Measurements from ENCODE around the gene SETD4. TPM values are rescaled to one million over a fixed set of nuclear protein-coding genes. Genes with fewer than 3 reads are reported as not detected.

Gene SETD4
- total RNA-seq, 1 donor, result 15.9 TPM

DNA sequence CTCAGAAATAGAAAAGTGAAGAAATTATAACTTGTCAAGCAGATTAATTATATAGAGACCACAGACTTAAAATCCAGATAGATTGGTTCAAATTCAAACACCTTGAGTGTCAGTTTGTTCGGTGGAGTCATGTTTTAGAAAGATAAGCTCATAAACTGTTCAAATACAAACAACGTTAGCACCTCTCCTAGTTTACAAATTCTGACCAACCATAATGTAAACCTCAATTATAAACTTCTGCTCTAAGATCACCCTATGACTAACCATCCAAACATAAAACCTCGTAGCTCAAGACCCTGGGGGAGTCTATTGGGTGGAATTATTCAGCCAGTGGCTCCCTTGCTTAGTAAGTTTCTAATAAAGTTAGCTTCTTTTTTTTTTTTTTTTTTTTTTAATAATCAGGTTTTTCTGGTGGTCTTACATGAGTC is 21.9 kb upstream of the SETD4 start:
- no peaks in the 10 kb centered on the region for H3K9me3 ChIP-seq (ENCODE audit: low read depth, low read length)
- H2AFZ ChIP-seq (ENCODE audit: low read length), result no peak overlapping the region
- no peak overlapping the region for H3K4me3 ChIP-seq (ENCODE audit: insufficient read depth, low read length)
- no peak overlapping the region for H3K4me2 ChIP-seq (ENCODE audit: insufficient read depth, low read length)
- H3K27ac ChIP-seq (ENCODE audit: low read depth, low read length), result no peak overlapping the region
- no peaks in the 10 kb centered on the region for H4K20me1 ChIP-seq (ENCODE audit: insufficient read depth, low read length)
- H3K79me2 ChIP-seq (ENCODE audit: insufficient read depth, low read length), result no peaks in the 10 kb centered on the region
- H3K4me1 ChIP-seq (ENCODE audit: insufficient read depth, low read length), result no peaks in the 10 kb centered on the region
- H3K27me3 ChIP-seq (ENCODE audit: insufficient read depth, low read length), result no peaks in the 10 kb centered on the region
- no peaks in the 10 kb centered on the region for H3K36me3 ChIP-seq (ENCODE audit: insufficient read depth, low read length)
- TF ChIP-seq, protein P1, sequence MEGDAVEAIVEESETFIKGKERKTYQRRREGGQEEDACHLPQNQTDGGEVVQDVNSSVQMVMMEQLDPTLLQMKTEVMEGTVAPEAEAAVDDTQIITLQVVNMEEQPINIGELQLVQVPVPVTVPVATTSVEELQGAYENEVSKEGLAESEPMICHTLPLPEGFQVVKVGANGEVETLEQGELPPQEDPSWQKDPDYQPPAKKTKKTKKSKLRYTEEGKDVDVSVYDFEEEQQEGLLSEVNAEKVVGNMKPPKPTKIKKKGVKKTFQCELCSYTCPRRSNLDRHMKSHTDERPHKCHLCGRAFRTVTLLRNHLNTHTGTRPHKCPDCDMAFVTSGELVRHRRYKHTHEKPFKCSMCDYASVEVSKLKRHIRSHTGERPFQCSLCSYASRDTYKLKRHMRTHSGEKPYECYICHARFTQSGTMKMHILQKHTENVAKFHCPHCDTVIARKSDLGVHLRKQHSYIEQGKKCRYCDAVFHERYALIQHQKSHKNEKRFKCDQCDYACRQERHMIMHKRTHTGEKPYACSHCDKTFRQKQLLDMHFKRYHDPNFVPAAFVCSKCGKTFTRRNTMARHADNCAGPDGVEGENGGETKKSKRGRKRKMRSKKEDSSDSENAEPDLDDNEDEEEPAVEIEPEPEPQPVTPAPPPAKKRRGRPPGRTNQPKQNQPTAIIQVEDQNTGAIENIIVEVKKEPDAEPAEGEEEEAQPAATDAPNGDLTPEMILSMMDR (IDR thresholded peaks at IDR 0.05; ENCODE audit: extremely low read depth, low read depth, low read length), result no peak
- peak; percentile 38 for DNase-seq (ENCODE audit: insufficient read length, low spot score, missing footprints)

- DNase-seq (ENCODE audit: insufficient read length, low spot score, missing footprints), result no peak
- Histone ChIP-seq H2AFZ (ENCODE audit: low read length) (no peak overlapping the region), H3K4me3 (ENCODE audit: insufficient read depth, low read length) (no peak overlapping the region), H3K27me3 (ENCODE audit: insufficient read depth, low read length) (no peaks in the 10 kb centered on the region), H3K4me1 (ENCODE audit: insufficient read depth, low read length) (no peaks in the 10 kb centered on the region), H3K27ac (ENCODE audit: low read depth, low read length) (no peak overlapping the region), H4K20me1 (ENCODE audit: insufficient read depth, low read length) (no peaks in the 10 kb centered on the region), H3K79me2 (ENCODE audit: insufficient read depth, low read length) (no peaks in the 10 kb centered on the region), H3K4me2 (ENCODE audit: insufficient read depth, low read length) (no peak overlapping the region), H3K36me3 (ENCODE audit: insufficient read depth, low read length) (no peaks in the 10 kb centered on the region), H3K9me3 (ENCODE audit: low read depth, low read length) (no peaks in the 10 kb centered on the region)
- TF ChIP-seq, protein P1 (IDR thresholded peaks at IDR 0.05; ENCODE audit: extremely low read depth, low read depth, low read length), result no peak
Measured at GRCh38 chr21:36080386-36080785, 20.1 kb upstream of the SETD4 start.

DNA sequence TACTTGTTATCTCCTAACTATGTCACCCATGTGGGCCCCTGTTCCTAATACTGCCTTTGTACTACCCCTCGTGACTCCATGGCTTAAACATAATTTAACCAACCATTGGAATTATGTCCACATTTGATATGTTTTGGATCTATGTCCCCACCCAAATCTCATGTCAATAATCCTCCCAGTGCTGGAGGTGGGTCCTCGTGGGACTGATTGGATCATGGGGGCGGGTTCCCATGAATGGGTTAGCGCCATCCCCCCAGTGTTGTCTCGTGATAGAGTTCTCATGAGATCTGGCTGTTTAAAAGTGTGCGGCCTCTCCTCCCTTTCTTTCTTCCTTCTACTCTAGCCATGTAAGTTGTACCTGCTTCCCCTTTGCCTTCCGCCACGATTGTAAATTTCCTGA is 19.3 kb upstream of the SETD4 start:
- Histone ChIP-seq H3K27ac (ENCODE audit: low read depth, low read length) (no peak overlapping the region), H4K20me1 (ENCODE audit: insufficient read depth, low read length) (no peaks in the 10 kb centered on the region), H2AFZ (ENCODE audit: low read length) (no peak overlapping the region), H3K36me3 (ENCODE audit: insufficient read depth, low read length) (no peaks in the 10 kb centered on the region), H3K9me3 (ENCODE audit: low read depth, low read length) (no peaks in the 10 kb centered on the region), H3K4me1 (ENCODE audit: insufficient read depth, low read length) (no peaks in the 10 kb centered on the region), H3K4me3 (ENCODE audit: insufficient read depth, low read length) (no peak overlapping the region), H3K79me2 (ENCODE audit: insufficient read depth, low read length) (no peaks in the 10 kb centered on the region), H3K27me3 (ENCODE audit: insufficient read depth, low read length) (no peaks in the 10 kb centered on the region), H3K4me2 (ENCODE audit: insufficient read depth, low read length) (no peak overlapping the region)
- no peak for DNase-seq (ENCODE audit: insufficient read length, low spot score, missing footprints)
- TF ChIP-seq, protein P1 (IDR thresholded peaks at IDR 0.05; ENCODE audit: extremely low read depth, low read depth, low read length), result no peak

GRCh38 chr21:36079010-36079649 is 18.8 kb upstream of the SETD4 start:
- no peak overlapping the region for H3K4me2 ChIP-seq (ENCODE audit: insufficient read depth, low read length)
- H3K27ac ChIP-seq (ENCODE audit: low read depth, low read length), result no peak overlapping the region
- no peak overlapping the region for H3K4me3 ChIP-seq (ENCODE audit: insufficient read depth, low read length)
- H3K27me3 ChIP-seq (ENCODE audit: insufficient read depth, low read length), result no peaks in the 10 kb centered on the region
- no peaks in the 10 kb centered on the region for H3K4me1 ChIP-seq (ENCODE audit: insufficient read depth, low read length)
- no peak overlapping the region for H2AFZ ChIP-seq (ENCODE audit: low read length)
- no peak for DNase-seq (ENCODE audit: insufficient read length, low spot score, missing footprints)
- H3K79me2 ChIP-seq (ENCODE audit: insufficient read depth, low read length), result no peaks in the 10 kb centered on the region
- TF ChIP-seq, protein P1 (IDR thresholded peaks at IDR 0.05; ENCODE audit: extremely low read depth, low read depth, low read length), result no peak
- no peaks in the 10 kb centered on the region for H3K9me3 ChIP-seq (ENCODE audit: low read depth, low read length)
- H4K20me1 ChIP-seq (ENCODE audit: insufficient read depth, low read length), result no peaks in the 10 kb centered on the region
- H3K36me3 ChIP-seq (ENCODE audit: insufficient read depth, low read length), result no peaks in the 10 kb centered on the region

Data from osteoblast (primary cell).